GM12878 (cell line): Measurements from ENCODE around the gene IL36A.

Experiments
- CBFB ChIP-seq: IDR thresholded peaks from 2 replicates; pipeline ENCODE4 v1.6.1; 2016; ENCODE audit warnings: antibody characterized with exemption, low read depth
- EP300 ChIP-seq, 2 experiments: fragments of 150-350 bp in 1 of 2; IDR thresholded peaks; 2 replicates each; pipeline ENCODE4 v1.6.1; 2011 to 2012; ENCODE audit warnings: low read depth in 2 of 2, low read length in 2 of 2, borderline replicate concordance in 1 of 2, improper control_type of control experiment in 1 of 2, inconsistent platforms in 1 of 2; ENCODE audit not compliant: control insufficient read depth in 1 of 2
- GABPA ChIP-seq: IDR thresholded peaks from 2 replicates; pipeline ENCODE4 v1.6.1; 2014; ENCODE audit warnings: antibody characterized with exemption, low read depth, mild to moderate bottlenecking, inconsistent platforms
- MTA3 ChIP-seq: IDR thresholded peaks from 2 replicates; pipeline ENCODE4 v1.6.1; 2012; ENCODE audit warnings: low read length, inconsistent platforms, borderline replicate concordance
- POLR2A ChIP-seq: IDR thresholded peaks from 2 replicates; pipeline ENCODE4 v1.6.1; 2011; ENCODE audit warnings: low read depth, mild to moderate bottlenecking, low read length
- TAF1 ChIP-seq: IDR thresholded peaks from 2 replicates; pipeline ENCODE4 v1.6.1; 2011; ENCODE audit warnings: mild to moderate bottlenecking, low read depth, low read length, borderline replicate concordance
- USF1 ChIP-seq: IDR thresholded peaks from 2 replicates; pipeline ENCODE4 v1.6.1; 2011; ENCODE audit warnings: borderline replicate concordance, low read depth, mild to moderate bottlenecking, moderate library complexity, mixed read lengths, low read length; ENCODE audit not compliant: insufficient read depth; ENCODE audit errors: extremely low read length
- TF ChIP-seq, protein P1 (sequence below), 3 experiments: IDR thresholded peaks in 2 of 3; conservative IDR thresholded peaks in 1 of 3; 2 replicates each; pipeline ENCODE4 v1.5.1; 2011; ENCODE audit warnings: low read depth in 3 of 3, low read length in 3 of 3, mild to moderate bottlenecking in 3 of 3, control low read depth in 2 of 3, moderate library complexity in 2 of 3, inconsistent platforms in 1 of 3, mixed read lengths in 1 of 3; ENCODE audit not compliant: control insufficient read depth in 2 of 3, insufficient read depth in 1 of 3; ENCODE audit errors: extremely low read depth in 1 of 3

GRCh38 chr2:112958428-112959108, 46.7 kb upstream of the IL36A start:
- TF ChIP-seq USF1 (no peak), TAF1 (no peak), EP300 (IDR thresholded peaks at IDR 0.05; ENCODE audit: borderline replicate concordance in 1 of 2, control insufficient read depth in 1 of 2, low read depth in 2 of 2, low read length in 2 of 2) (no peak), MTA3 (no peak), CBFB (no peak), POLR2A (no peak), GABPA (no peak)
- TF ChIP-seq, protein P1, sequence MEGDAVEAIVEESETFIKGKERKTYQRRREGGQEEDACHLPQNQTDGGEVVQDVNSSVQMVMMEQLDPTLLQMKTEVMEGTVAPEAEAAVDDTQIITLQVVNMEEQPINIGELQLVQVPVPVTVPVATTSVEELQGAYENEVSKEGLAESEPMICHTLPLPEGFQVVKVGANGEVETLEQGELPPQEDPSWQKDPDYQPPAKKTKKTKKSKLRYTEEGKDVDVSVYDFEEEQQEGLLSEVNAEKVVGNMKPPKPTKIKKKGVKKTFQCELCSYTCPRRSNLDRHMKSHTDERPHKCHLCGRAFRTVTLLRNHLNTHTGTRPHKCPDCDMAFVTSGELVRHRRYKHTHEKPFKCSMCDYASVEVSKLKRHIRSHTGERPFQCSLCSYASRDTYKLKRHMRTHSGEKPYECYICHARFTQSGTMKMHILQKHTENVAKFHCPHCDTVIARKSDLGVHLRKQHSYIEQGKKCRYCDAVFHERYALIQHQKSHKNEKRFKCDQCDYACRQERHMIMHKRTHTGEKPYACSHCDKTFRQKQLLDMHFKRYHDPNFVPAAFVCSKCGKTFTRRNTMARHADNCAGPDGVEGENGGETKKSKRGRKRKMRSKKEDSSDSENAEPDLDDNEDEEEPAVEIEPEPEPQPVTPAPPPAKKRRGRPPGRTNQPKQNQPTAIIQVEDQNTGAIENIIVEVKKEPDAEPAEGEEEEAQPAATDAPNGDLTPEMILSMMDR (IDR thresholded peaks at IDR 0.05 in 2 of 3, conservative IDR thresholded peaks at IDR 0.05 in 1 of 3; ENCODE audit: control insufficient read depth in 2 of 3, extremely low read depth in 1 of 3, insufficient read depth in 1 of 3, low read depth in 3 of 3, low read length in 3 of 3) = peak; percentile 83 to 87 (median 86)
